GM19463 (cell line): ENCODE results near the gene TBC1D12.

ENCODE experiments used
- ATAC-seq: cut with Tn5 transposase; IDR thresholded peaks from one replicate; pipeline ENCODE4 v1.9.1; 2021; ENCODE audit warnings: mild to moderate bottlenecking, moderate library complexity; ENCODE audit not compliant: unreplicated experiment

The TBC1D12 gene

DNA sequence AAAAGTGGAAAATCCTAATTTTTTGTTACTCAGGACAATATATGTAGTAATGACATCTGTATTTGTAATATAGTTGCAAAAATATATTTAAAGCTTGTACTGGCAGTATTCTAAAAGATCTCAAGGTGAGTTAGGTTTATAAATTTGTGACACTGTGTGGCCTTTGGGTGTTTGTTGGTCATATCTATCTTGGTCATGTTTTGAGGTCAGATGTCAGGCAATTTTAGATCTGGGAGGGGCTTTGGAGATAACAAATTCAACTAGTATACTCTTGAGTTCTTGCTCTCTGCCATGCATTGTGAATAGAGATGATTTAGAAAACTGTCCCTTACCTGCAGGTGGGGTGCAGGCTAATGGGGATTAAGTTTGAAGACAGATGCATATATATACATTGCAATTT lies 3.1 kb downstream of the TBC1D12 start:
- ATAC-seq = no peak

GRCh38 chr10:94407668-94408067 lies 5.3 kb downstream of the TBC1D12 start:
- no peak for ATAC-seq

GRCh38 chr10:94409021-94409657 lies 6.8 kb downstream of the TBC1D12 start:
- ATAC-seq = no peak

GRCh38 chr10:94411304-94411703 lies 9.0 kb downstream of the TBC1D12 start:
- no peak for ATAC-seq

DNA sequence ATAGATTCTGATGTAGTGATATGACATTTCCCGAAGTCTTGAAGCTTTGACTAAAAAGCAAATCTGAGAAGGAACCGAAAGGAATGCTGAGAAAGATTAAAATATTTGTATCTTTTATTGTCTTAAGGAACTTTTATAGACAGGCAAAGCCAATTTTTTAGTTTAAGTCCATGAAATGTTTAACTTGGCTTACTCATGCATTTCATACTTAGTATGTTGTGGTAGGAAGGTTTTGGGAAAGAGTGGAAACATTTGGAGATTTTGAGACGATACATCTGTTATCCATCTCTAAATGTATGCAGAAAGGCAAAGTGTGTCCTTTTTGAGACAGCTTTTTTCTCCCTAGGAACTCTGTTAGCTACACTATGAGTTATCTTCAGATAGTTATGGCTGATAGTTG lies 10.1 kb downstream of the TBC1D12 start:
- no peak for ATAC-seq

- ATAC-seq = no peak
These were observed 11.0 kb downstream of the TBC1D12 start for GRCh38 chr10:94413361-94413760.

GRCh38 chr10:94416896-94417295 lies 14.6 kb downstream of the TBC1D12 start:
- no peak for ATAC-seq

DNA sequence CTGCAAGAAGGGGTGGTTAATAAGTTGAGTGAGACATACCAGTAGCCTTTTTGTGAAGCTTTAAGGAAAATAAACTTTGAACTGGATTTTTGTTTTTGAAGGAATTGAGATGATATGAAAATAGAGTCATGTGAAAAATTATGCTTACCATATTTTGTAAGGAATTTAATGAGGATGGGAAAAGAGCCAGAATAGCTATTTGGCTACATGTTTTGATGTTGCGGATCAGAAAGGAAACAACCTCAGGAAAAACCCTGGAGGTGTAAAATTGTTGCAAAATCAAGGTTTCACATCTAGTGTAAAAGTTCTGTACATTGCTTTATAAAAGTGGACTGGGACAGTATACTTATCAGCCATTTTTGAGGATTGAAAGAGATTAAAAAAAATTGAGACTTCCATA lies 15.0 kb downstream of the TBC1D12 start:
- no peak for ATAC-seq

DNA sequence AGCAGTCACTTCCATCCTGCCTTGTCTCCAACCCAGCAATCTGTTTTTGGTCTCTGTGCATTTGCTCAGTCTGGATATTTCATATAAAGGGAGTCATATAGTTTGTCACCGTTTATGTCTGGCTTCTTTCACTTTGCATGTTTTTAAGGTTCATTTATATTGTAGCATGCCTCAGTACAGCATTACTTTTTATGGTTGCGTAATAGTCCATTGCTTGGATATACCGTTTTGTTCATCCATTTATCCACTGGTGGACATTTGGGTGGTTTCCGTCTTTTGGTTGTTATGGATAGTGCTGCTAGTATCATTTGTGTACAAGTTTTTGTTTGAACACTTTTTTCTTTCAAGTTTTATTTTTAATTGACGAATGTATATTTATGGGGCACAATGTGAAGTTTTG lies 18.2 kb downstream of the TBC1D12 start:
- no peak for ATAC-seq

GRCh38 chr10:94420998-94421528 lies 18.7 kb downstream of the TBC1D12 start:
- no peak for ATAC-seq

DNA sequence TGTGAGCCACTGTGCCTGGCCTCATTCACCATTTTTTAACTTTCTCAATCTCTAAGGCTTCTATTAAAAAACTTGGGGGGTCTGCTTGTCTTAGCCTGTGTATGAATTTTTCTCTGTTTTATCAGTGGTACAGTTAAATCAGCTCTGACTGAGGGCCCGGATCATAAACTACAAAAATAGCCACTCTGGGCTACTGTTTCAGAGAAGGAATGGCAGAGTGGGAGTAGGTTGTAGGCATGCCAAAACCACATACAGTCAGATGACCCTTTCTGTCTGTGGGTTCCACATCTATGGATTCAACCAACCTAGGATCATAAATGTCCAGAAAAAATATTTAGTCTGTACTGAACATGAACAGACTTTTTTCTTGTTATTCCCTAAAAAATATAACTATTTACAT lies 21.3 kb downstream of the TBC1D12 start:
- no peak for ATAC-seq

DNA sequence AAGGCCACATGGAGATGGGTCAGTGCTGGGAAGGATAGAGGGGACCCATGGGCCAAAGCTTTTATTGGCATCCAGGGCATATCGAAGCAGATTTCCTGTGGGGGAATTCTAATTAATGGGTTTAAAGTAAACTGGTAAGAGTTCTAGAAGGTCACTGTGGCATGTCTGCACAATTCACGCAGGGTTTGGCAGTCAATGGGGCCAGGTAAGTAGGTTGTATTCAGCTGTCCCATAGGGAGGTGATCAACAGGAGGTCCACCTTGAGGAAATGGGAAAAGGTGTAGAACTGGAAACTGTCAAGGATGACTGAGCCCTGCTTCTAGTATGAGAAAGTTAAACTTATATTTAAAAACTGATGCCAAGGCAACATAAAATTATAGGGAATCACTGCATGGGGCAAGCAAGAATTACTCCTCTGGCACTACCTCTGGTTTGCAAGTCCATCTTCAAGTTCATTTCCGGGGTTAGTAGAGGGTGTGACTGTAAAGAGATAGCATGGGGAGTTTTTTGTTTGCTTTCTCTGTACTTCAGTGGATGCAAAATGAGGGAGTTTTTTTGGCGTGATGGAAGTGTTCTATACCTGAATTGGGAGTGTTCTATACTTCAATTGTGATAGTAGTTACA lies 22.5 kb downstream of the TBC1D12 start:
- no peak for ATAC-seq

- ATAC-seq = no peak
These were observed 23.6 kb downstream of the TBC1D12 start for GRCh38 chr10:94425942-94426341.

- ATAC-seq = no peak
These were observed 24.8 kb downstream of the TBC1D12 start for GRCh38 chr10:94427166-94427565.

DNA sequence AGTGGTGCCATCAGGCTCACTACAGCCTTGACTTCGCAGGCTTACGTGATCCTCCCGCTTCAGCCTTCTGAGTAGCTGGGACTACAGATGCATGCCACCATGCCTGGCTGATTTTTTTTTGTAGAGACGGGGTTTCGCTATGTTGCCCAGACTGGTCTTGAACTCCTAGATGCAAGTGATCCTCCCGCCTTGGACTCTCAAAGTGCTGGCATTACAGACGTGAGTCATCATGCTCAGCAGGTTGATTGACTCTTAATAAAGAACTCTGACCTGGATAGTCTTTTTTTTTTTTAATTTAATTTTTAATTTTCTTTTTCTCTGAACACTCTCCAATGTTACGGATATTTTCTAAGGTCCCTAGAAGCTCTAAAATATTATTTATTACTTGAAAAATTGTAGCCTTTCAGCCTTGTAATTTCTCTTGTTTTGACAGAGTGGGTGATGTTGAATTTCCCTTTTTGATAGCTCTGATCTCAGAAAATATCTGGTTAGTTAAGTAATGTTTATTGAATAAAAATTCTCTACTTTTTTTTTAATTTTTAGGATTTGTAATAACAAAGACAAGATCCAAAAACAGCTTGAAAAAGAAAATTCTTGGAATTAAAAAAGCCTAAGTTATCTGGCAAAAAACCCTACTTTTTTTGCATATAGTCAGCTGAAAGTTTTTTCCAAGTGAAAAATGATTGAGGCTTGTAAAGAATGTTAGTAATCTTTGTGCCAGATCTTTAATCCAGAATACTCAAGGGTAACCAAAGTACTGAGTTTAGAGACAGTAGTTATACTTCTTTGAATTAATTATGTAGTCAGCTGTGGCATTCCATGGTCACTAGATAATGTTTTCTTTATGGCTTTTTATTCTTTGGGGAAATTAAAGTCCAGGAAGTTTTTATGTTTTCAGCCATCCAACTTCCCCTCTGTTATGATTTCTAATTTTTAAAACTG lies 26.7 kb downstream of the TBC1D12 start:
- no peak for ATAC-seq

- ATAC-seq = no peak
These were observed 28.4 kb downstream of the TBC1D12 start for GRCh38 chr10:94430701-94431100.

- no peak for ATAC-seq
These were observed 30.1 kb downstream of the TBC1D12 start for GRCh38 chr10:94432443-94432842.

DNA sequence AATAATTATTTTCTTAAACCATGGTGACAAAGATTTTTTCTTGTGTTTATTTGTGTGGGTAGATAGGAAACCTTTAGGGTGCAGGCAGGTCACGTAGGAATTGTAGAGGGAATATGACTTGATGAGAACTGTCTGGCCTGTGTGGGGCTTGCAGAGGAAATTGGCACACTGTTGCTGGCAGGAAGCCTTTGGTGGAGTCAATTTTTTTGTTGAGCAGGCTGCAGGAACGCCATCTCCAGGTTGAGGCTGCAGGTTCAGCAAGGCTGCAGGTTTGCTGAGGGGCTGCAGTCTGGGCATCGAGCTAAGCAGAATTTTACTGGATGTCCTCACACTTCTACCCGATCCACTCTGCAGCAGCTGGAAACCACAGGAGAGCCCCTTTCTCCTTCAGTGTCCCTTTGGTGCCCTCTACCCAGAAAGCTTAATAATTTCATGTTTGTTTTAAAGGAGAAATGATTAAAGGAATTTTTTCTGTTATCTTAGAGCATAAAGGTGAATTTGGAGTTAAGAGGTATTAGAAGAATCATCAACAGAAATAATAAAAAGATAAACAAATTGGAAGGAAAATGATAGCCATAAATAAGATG lies 37.0 kb downstream of the TBC1D12 start:
- no peak for ATAC-seq

- ATAC-seq = no peak
These were observed 37.8 kb downstream of the TBC1D12 start for GRCh38 chr10:94440096-94440495.

GRCh38 chr10:94443047-94443446 lies 40.7 kb downstream of the TBC1D12 start:
- ATAC-seq = no peak

DNA sequence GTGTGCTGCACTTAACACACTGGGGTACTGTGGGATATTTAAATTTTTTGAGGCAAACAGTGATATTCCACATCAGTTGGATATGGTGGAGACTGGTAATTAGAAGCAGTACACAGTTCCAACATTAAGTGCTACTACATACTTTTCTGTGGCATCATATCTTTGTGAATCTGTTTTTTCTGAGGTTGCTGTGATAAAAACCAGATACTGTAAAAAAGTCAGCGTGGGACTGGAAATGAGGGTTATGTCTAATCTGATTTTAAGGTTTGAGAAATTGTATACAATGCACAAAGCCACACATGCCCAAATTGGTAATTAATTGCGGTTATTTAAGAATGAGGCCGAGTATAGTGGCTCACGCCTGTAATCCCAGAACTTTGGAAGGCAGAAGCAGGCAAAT lies 41.2 kb downstream of the TBC1D12 start:
- no peak for ATAC-seq
